CD4-positive, alpha-beta T cell treated with Interleukin-6 at 100 ng/mL for 8 hours (primary cell): ENCODE measurements around the gene CYP4V2.

ENCODE experiments used
- DNase-seq: peaks from one replicate; pipeline ENCODE4 v3.0.0-alpha.2; 2020; ENCODE audit warnings: mixed read lengths, low spot score

CYP4V2 gene

GRCh38 chr4:186189656-186190055 lies 1.7 kb upstream of the CYP4V2 start:
- no peak for DNase-seq

DNA sequence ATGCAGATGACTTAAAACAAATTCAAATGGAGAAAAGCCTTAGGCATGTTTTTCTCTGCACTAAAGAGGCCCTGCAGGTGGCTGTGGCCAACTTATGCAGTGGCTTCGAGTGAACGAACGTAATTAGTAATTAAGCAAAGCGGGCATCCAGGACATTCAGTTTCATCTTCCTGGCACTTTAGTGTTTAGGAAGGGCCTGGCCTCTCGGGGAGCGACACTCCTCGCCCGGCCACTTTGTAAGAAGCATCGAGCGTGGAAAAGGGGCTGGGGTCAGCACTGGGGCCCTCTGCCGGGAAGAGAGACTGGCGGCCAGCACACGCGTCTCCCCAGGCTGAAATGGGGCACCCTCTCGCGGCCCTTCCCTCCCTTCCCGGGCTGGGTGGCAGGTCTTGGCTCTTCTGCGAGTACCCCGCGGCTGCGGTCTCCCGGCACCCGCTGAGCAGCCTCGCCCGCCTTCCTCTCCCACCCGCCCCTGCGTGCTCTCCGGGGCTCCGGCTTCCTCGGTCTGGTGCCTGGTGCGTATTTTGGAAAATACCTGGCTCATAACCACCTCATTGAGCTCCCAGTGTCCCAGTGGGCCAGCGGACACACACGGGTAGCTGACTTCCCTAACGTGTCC lies 677 bp upstream of the CYP4V2 start:
- DNase-seq: peak; percentile 42

- DNase-seq: peak; percentile 15
Measured at GRCh38 chr4:186192066-186192612, 772 bp downstream of the CYP4V2 start.

DNA sequence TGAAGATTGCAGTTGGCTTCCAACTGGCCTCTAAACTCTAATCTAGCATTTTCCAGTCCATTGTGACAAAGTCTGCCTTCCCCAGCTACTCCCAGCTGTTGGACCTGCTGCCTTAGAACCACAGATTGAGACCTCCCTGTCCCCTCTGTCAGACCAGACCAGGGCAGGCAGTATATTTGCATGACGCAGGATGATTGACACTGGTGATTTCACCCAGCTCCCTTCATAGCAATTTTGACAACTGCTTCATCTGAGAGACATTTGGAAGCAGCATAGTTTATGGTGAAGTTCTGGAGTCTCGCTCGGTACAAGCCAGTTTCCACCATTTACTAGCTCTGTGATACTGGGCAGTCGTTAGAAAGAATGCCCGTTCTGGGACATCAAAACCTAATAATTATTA lies 2.5 kb downstream of the CYP4V2 start:
- no peak for DNase-seq

DNA sequence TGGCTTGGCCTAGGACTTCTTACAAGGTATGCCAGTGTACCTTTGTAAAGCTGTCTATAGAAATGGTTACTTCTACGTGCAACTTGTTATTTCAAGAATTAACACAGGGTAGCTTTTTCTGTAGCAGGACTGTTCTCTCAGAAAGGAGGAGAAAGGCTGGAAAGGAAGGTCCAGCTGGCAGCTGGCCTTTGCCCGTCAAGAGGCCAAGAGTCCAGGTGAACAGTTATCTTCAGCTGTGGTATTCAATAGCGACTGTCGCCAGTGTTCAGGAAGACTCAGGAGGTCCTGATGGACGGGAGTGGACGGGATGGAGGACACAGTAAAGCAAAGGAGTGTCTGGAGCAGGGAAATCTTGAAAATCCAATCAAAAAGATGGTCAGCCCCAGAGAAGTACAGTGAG lies 4.7 kb downstream of the CYP4V2 start:
- no peak for DNase-seq

DNA sequence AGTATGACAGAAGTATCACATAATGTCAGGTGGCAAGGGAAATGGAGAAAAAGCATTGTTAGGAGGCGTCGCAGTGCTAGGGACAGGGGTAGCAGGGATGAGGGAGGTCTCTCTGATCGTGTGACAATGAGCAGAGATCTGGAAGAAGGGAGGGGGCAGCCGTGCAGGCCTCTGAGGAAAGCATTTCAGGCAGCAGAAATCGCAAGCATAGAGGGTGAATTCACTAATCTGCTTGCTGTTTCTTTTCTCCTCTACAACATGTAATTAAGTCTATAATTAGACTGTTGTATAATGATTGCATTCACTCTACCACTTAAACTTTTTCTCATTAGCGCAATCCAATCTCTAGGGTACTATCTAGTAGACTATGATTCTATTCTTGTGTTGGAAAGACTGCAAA lies 9.1 kb downstream of the CYP4V2 start:
- no peak for DNase-seq

- no peak for DNase-seq
Measured at GRCh38 chr4:186201010-186201409, 9.6 kb downstream of the CYP4V2 start.

DNA sequence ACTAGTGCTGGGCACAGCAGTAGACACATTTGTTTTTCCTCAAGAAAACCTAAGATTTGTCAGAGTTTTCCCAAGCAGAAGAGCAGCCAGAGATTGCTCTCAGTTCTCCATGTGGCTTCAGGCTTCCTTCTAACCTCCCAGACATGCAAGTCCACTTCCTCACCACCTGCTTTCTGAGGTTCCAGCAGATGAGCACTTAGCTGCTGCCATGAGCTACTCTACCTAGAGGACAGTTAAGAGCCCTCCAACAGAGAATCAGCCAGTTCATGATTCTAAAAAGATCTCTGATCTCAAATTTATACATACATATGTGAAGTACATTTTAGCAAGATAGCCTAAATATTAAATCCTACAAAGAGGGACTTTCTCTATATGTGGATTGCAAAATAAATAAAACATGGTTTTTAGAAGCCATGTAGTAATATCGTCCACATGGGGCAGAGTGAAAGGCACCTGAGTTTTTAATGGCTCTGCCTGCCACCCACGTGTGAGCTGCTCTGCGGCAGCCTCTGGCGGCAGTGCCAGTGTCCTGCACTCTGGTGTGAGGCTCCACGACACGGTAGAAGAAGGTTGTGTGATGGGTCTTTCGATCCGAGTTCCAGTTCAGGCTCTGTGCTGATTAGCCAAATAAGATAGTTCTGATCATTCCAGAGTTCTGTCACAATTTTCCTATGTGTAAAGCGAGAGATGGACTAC lies 10.3 kb downstream of the CYP4V2 start:
- peak; percentile 58 for DNase-seq

GRCh38 chr4:186202490-186203140 lies 11.2 kb downstream of the CYP4V2 start:
- no peak for DNase-seq

- DNase-seq: no peak
Measured at GRCh38 chr4:186203406-186203805, 12.0 kb downstream of the CYP4V2 start.

GRCh38 chr4:186204103-186204559 lies 12.8 kb downstream of the CYP4V2 start:
- peak; percentile 62 for DNase-seq

DNA sequence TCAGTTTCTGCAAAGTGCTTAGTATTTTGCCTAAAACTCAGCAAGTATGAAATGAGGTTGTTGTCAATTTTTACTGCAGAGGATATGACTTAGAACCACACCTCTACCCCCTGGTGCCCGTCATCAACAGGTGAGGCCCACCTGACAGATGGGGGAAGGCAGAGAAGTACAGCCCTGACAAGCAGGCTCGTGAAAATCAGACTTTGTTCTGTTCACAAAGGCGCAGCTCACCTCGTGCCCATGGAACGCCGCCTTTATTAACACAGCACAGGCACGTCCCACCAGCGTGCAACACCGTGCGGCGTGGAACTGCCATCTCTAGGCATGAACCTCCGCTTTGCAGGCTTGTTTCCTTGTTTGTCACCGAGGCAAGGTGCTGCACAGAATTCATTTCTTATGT lies 13.3 kb downstream of the CYP4V2 start:
- no peak for DNase-seq

- no peak for DNase-seq
Measured at GRCh38 chr4:186205156-186205555, 13.8 kb downstream of the CYP4V2 start.

DNA sequence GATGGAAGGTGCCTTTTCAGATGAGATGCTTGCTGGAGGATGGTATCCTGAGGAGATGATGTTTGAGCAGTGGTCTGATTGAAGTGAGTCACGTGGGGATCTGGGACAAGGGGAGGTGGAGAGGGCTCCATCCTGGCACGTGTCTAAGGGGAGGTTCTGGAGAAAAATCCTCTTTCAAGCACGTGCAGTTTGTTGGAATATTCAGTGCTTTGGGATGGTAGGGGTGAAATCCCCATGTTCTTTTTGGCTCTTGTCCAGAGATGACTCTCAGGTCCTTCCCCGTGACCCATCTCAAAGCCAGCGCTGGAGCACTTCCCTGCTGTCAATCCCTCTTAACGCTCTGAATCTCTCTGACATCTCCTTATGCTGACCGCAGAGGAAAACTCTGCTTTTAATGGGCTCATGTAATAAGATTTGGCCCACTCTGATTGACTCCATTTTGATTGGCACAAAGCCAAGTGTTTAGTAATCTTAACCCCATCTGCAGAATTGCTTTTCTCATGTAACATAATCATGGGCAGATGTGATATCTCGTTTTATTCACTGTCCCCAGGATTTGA lies 25.2 kb downstream of the CYP4V2 start:
- no peak for DNase-seq

GRCh38 chr4:186217733-186218293 lies 26.4 kb downstream of the CYP4V2 start:
- no peak for DNase-seq

DNA sequence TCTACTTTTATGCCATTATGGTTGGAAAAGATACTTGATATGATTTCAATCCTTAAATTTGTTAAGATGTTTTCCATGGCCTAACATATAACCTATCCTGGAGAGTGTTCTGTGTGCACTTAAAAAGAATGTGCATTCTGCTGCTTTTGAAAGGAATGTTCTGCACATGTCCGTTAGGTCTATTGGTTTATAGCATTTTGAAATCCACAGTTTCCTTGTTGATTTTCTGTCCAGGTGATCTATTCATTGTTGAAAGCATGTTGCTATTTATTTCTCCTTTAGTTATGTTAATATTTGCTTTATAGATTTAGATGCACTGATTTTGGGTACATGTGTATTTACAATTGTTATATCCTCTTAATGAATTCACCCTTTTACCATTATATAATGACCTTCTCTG lies 30.3 kb downstream of the CYP4V2 start:
- DNase-seq: no peak

- DNase-seq: no peak
Measured at GRCh38 chr4:186225848-186226247, 34.5 kb downstream of the CYP4V2 start.

DNA sequence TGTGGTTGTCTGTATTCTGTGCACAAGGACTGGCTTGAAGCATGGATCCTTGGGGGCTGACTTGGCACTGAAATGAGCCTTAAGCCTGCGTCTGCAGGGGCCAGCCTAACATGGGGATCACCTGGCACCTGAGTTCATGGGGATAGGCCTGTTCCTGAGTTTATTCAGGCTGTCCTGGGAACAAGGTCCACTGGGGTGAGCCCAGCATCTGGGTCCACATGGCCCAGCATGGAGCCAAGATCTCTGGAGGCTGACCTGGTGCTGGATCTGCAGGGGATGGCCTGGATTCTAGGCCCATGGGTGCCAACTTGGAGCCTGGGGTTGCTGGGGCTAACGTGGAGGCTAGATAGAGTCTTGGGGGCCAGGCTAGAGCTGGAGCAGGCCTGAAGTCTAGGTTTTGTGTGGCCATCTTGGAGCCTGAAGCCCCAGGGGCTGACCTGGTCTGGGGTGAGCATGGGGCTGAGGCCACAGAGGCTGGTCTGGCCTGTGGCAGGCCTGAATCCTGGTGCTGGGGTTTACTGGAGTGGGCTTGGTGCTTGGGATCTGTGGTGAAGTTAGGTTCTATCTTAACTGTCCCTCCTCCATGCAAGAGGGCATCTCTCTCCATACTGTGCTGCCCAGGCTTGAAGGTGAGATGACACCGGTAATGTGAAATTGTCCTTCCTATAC lies 35.3 kb downstream of the CYP4V2 start:
- DNase-seq: no peak

DNA sequence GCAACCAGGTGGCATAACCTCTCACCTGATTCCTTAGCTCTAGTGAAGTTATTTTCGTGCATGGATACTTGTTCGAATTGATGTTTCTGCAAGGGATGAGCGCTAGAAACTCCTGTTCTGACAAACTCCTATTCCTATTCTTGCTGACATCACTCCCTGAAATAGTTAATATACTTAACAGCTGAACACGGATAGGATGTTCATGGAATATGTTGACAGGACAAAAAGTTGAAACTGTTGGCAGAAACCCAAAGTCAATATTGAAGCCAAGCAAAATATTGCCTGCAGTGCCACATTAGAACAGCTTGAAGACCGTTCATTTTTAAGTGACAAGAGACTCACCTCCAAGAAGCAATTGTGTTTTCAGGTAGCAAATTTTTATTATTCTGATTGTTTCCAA lies 35.9 kb downstream of the CYP4V2 start, which contains the start of gene KLKB1:
Gene KLKB1 (plus strand): TSS at position 287 of the 400 bp plus-strand sequence. CDS start 689 bp downstream, outside the sequence.
- no peak for DNase-seq

- DNase-seq: no peak
Measured at GRCh38 chr4:186227744-186228513, 36.6 kb downstream of the CYP4V2 start.

- DNase-seq: no peak
Measured at GRCh38 chr4:186228514-186228894, 37.1 kb downstream of the CYP4V2 start.
